Naive B cell (primary cell): ENCODE data around the gene CNDP2. TPM values are rescaled to one million over a fixed set of nuclear protein-coding genes. Genes with fewer than 3 reads are reported as not detected.

ENCODE experiments used
- ATAC-seq, 2 donors: fragments of 150-1000 bp; cut with Tn5 transposase; 2 replicates each; pipeline ENCODE4 v1.10.0; 2021; ENCODE audit warnings: low read depth in 2 of 2, mild to moderate bottlenecking in 2 of 2, moderate library complexity in 2 of 2
- DNase-seq: peaks from one replicate; pipeline ENCODE4 v3.0.0; 2022
- H3K27ac Mint-ChIP-seq, 6 donors: one replicate each; pipeline ENCODE4 v1.8.0; 2020 to 2022; ENCODE audit warnings: mild to moderate bottlenecking in 6 of 6, mixed read lengths in 6 of 6, moderate library complexity in 5 of 6, inconsistent platforms in 2 of 6
- H3K27me3 Mint-ChIP-seq, 3 donors: one replicate each; pipeline ENCODE4 v1.8.0; 2021 to 2022; ENCODE audit warnings: mixed read lengths in 3 of 3, mild to moderate bottlenecking in 1 of 3
- H3K36me3 Mint-ChIP-seq, 2 donors: one replicate each; pipeline ENCODE4 v1.8.0; 2020 to 2022; ENCODE audit warnings: mixed read lengths in 2 of 2, inconsistent platforms in 1 of 2, mild to moderate bottlenecking in 1 of 2
- H3K4me1 Mint-ChIP-seq, 3 donors: one replicate each; pipeline ENCODE4 v1.8.0; 2020 to 2022; ENCODE audit warnings: mixed read lengths in 3 of 3, inconsistent platforms in 1 of 3, mild to moderate bottlenecking in 1 of 3, moderate library complexity in 1 of 3
- H3K4me3 Mint-ChIP-seq, 8 donors: one replicate each; pipeline ENCODE4 v1.8.0; 2020 to 2022; ENCODE audit warnings: mild to moderate bottlenecking in 8 of 8, mixed read lengths in 8 of 8, moderate library complexity in 8 of 8, inconsistent platforms in 2 of 8
- H3K9me3 Mint-ChIP-seq, 7 donors: one replicate each; pipeline ENCODE4 v1.8.0; 2020 to 2022; ENCODE audit warnings: mixed read lengths in 7 of 7, mild to moderate bottlenecking in 5 of 7, inconsistent platforms in 2 of 7, moderate library complexity in 1 of 7
- polyA plus RNA-seq, 6 donors: library from polyadenylated mRNA; unstranded; fragments of 300-500 nt; fragmentation: Illumina TruSeq; gene quantifications; one replicate each; pipeline ENCODE4 v1.2.3, GENCODE V29; 2021; ENCODE audit warnings: low read depth in 6 of 6

The CNDP2 gene
- polyA plus RNA-seq, 6 donors from 2014 or later = 114 to 283 (median 207) TPM

DNA sequence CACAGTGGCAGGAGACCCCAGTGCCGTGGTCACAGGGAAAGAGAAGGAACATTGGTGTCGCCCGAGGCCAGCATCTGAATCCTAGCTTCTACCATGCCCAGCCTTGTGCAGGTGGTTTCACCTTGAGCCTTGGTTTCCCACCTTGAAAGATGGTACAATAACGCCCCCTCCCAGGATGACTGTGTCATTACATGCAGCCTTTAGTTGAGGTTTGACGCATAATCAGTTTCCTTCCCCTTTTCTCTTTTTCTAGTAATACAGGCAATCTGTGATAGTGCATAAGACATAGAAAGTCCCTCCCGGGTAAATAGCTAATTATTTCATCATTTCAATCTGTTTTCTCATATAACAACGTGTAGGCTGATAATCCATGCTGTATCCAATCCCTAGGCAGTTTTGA, 71.7 kb downstream of the CNDP2 start:
- H3K9me3 Mint-ChIP-seq = peaks cover 0 to 27% (median 19%) of the 10 kb centered on the region in 7 donors
- H3K4me3 Mint-ChIP-seq = no peak overlapping the region
- H3K36me3 Mint-ChIP-seq = peaks cover 11 to 20% of the 10 kb centered on the region in 2 donors
- DNase-seq (no peak), ATAC-seq (peak; percentile 61 to 65)
- peaks cover 12 to 45% (median 31%) of the 10 kb centered on the region in 3 donors for H3K27me3 Mint-ChIP-seq
- peaks cover 7 to 10% (median 9%) of the 10 kb centered on the region in 3 donors for H3K4me1 Mint-ChIP-seq
- peak overlapping the region in 1 of 6 donors; percentile 12 for H3K27ac Mint-ChIP-seq

DNA sequence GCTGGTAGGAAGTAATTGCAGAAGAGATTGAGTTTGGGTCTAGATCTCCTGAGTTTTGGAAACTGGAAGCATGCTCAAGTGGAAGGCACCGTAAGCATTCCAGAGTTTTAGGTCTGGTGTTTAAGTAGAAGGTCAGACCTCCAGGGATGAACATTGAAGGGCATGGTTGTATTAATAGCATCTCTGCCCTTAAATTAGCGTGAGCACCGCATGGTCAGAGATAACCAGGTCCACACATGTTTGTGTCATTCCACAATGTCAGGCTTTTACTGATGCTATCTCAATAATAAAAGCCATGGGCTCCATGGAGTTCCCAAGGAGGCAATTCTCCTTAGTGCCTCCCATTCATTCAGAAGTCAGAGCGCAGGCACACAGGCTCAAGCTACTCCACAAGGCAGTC, 73.2 kb downstream of the CNDP2 start:
- no peak for ATAC-seq
- peaks cover 7 to 10% (median 9%) of the 10 kb centered on the region in 3 donors for H3K4me1 Mint-ChIP-seq
- peaks cover 15 to 20% of the 10 kb centered on the region in 2 donors for H3K36me3 Mint-ChIP-seq
- H3K27me3 Mint-ChIP-seq = peaks cover 12 to 50% (median 36%) of the 10 kb centered on the region in 3 donors
- H3K4me3 Mint-ChIP-seq = no peak overlapping the region
- H3K9me3 Mint-ChIP-seq = peaks cover 0 to 27% (median 19%) of the 10 kb centered on the region in 7 donors
- no peak for DNase-seq
- no peak overlapping the region for H3K27ac Mint-ChIP-seq

DNA sequence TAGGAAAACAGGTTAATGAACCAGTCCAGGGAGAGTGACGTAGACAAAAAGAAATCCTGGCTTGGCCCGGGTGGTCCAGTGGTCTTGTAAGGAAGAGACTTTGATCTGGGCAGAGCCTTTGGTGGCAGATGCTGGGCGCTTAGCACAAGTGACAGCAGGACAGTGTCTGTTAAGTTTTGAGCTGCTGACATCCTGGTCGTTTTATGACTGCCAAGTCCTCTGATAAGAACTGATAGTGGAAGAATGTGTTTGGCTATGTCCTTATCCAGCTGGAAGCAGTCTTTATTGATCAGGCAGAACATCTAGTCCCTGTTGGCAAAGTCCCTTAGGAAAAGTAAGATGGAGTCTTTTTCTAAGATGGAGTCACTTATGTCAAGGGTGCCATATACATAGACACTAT, 74.1 kb downstream of the CNDP2 start:
- Mint-ChIP-seq H3K4me3 (no peak overlapping the region), H3K36me3 (peaks cover 15 to 20% of the 10 kb centered on the region in 2 donors), H3K27ac (no peak overlapping the region)

DNA sequence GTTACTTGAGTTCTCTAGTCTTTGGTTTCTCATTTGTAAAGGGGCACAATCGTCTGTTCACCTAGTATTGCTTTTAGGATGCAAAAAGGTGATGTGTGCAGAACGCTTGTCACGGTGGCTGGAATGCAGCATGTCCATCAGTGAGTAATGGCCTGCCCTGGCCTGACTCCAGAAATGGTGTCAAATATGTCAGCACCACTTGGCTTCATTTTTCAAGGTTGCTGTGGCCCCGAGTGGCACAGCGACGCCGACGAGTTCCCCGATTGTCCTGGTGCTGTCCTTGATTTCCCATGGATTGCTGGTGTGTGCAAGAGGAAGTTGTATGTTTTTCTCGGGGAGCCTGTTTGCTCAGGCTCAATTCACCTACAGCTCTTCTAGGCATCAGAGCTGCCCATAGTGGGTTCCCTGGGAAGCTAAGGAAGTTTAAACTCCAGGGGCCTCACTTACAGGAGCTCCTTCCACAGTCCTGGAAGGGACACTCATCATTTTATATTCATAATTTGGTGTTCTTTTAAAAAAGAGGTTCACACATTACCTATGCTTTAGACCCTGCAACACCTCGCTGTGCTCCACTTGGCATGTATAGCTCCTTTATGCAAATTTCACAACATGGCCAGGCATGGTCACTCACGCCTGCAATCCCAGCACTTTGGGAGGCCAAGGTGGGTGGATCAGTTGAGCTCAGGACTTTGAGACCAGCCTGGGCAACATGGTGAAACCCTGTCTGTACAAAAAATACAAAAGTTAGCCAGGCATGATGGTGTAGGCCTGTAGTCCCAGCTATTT, 75.9 kb downstream of the CNDP2 start:
- Mint-ChIP-seq H3K4me1 (peaks cover 7 to 10% (median 9%) of the 10 kb centered on the region in 3 donors), H3K4me3 (no peak overlapping the region), H3K9me3 (peaks cover 0 to 12% (median 6%) of the 10 kb centered on the region in 7 donors), H3K27ac (no peak overlapping the region), H3K36me3 (peaks cover 9 to 11% of the 10 kb centered on the region in 2 donors), H3K27me3 (peaks cover 12 to 44% (median 44%) of the 10 kb centered on the region in 3 donors)
- DNase-seq = no peak
- no peak for ATAC-seq

More for the DNA sequence above, 74.1 kb downstream of the CNDP2 start:
- DNase-seq (no peak), ATAC-seq (no peak)
- H3K4me1 Mint-ChIP-seq = peaks cover 7 to 10% (median 9%) of the 10 kb centered on the region in 3 donors
- H3K27me3 Mint-ChIP-seq = peaks cover 12 to 46% (median 44%) of the 10 kb centered on the region in 3 donors
- peaks cover 0 to 27% (median 17%) of the 10 kb centered on the region in 7 donors for H3K9me3 Mint-ChIP-seq

DNA sequence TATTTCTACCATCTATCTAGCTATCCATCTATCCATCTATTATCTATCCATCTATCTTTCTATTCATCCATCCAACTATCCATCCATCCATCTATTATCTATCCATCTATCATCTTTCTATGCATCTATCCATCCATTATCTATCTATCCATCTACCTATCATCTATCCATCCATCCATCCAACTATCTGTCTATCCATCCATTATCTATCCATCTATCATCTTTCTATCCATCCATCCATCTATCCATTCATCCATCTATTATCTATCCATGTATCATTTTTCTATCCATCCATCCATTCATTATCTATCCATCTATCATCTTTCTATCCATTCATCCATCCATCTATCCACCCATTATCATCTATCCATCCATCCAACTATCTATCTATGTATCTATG, 76.9 kb downstream of the CNDP2 start:
- H3K27me3 Mint-ChIP-seq = peaks cover 12 to 41% (median 36%) of the 10 kb centered on the region in 3 donors
- peaks cover 0 to 2% (median 0%) of the 10 kb centered on the region in 7 donors for H3K9me3 Mint-ChIP-seq
- ATAC-seq (no peak), DNase-seq (no peak)
- H3K27ac Mint-ChIP-seq = no peak overlapping the region
- H3K4me3 Mint-ChIP-seq = no peak overlapping the region
- peaks cover 5 to 9% of the 10 kb centered on the region in 2 donors for H3K36me3 Mint-ChIP-seq
- H3K4me1 Mint-ChIP-seq = peaks cover 4 to 7% (median 5%) of the 10 kb centered on the region in 3 donors

Other genes with a start within 250 kb of the CNDP2 start
- gene CYB5A, start 204.4 kb upstream of the CNDP2 start, polyA plus RNA-seq = 100 to 1,000 TPM in 5 of 6 donors, 10 to 100 TPM in 1; 64.2 to 214 (median 151) TPM
- not detected for gene C18orf63, start 180.5 kb upstream of the CNDP2 start, polyA plus RNA-seq
- gene DIPK1C, start 39.1 kb upstream of the CNDP2 start, polyA plus RNA-seq = not detected
- not detected for gene CNDP1, start 38.1 kb downstream of the CNDP2 start, polyA plus RNA-seq
- 1 to 10 TPM; 1.6 to 9.5 (median 4.9) TPM for gene ZNF407, start 101.5 kb downstream of the CNDP2 start, polyA plus RNA-seq